ENCODE measurements around the gene ABCD1. TPM values are rescaled to one million over a fixed set of nuclear protein-coding genes. Genes with fewer than 3 reads are reported as not detected.

The ABCD1 gene
- total and polyA plus RNA-seq, 8 donors, result 5.8 to 13.2 (median 9.8) TPM

DNA sequence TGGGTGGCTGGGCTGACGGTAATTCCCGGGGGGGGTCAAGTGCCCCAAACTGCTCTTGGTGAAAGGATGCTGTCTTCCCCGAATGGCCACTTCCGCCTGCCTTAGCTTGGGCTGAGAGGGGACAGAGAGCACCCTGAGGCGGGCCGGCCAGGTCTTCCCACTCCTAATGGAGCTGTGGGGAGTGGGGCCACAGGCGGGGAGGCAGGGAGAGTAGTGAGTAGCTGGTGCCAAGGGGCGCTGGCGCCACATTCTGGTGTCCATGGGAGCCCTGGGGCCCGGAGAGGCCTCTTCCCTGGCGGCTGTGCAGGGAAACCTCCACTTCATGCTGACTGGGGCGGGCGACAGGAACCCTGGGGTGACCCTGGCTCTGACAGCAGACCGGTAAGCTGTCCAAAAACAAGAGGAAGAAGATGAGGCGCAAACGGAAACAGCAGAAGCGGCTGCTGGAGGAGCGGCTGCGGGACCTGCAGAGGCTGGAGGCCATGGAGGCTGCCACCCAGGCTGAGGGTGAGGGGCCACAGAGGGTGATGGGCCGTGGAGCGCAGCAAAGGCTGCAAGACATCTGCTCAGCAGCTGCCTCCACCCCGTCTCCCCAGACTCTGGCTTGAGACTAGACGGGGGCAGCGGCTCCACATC, 58.8 kb downstream of the ABCD1 start:
- Histone ChIP-seq H3K4me3 (no peak overlapping the region), H3K27ac (no peak overlapping the region), H3K27me3 (no peaks in the 10 kb centered on the region), H3K36me3 (peaks cover 0 to 10% (median 8%) of the 10 kb centered on the region in 3 donors), H3K9me3 (no peaks in the 10 kb centered on the region), H3K4me1 (no peaks in the 10 kb centered on the region)
- WGBS, 2 donors, result 85 to 86% methylated on average over 23 to 24 of the region's 24 CpGs
- ATAC-seq, result no peak
- intact Hi-C loops (cut with DNase I), result no loop called here
- no peak for FAIRE-seq
- DNase-seq, result no peak
- TF ChIP-seq, protein P1, sequence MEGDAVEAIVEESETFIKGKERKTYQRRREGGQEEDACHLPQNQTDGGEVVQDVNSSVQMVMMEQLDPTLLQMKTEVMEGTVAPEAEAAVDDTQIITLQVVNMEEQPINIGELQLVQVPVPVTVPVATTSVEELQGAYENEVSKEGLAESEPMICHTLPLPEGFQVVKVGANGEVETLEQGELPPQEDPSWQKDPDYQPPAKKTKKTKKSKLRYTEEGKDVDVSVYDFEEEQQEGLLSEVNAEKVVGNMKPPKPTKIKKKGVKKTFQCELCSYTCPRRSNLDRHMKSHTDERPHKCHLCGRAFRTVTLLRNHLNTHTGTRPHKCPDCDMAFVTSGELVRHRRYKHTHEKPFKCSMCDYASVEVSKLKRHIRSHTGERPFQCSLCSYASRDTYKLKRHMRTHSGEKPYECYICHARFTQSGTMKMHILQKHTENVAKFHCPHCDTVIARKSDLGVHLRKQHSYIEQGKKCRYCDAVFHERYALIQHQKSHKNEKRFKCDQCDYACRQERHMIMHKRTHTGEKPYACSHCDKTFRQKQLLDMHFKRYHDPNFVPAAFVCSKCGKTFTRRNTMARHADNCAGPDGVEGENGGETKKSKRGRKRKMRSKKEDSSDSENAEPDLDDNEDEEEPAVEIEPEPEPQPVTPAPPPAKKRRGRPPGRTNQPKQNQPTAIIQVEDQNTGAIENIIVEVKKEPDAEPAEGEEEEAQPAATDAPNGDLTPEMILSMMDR (IDR thresholded peaks at IDR 0.05), result no peak

DNA sequence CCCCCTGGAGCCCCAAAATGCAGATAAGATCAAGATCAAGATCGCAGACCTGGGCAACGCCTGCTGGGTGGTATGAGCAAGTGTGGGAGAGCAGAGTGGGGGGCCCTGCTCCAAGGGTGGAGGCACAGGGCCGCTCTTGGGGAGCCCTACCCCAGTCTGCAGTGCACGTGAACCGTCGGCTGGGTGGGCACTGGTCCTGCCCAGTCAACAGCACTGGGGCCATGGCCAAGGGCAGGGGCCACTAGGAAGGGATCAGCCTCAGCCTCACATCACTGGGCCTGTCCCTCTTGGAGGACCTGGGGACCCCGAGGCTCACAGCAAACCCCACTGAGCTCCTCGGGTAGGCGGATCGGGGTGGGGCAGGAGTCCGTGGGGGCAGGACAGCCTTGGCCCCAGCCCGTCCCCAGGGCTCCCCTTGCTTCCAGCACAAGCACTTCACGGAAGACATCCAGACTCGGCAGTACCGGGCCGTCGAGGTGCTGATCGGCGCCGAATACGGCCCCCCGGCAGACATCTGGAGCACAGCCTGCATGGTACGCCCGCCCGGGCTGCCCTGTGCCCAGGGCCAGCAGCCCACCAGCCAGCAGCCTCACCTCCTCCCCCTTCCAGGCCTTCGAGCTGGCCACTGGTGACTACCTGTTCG, 59.8 kb downstream of the ABCD1 start:
- 91 to 94% methylated on average over 27 of the region's 27 CpGs for WGBS, 2 donors
- no peak for ATAC-seq
- Histone ChIP-seq H3K4me3 (no peak overlapping the region), H3K9me3 (no peaks in the 10 kb centered on the region), H3K36me3 (peaks cover 0 to 10% (median 8%) of the 10 kb centered on the region in 3 donors), H3K4me1 (no peaks in the 10 kb centered on the region), H3K27ac (no peak overlapping the region), H3K27me3 (no peaks in the 10 kb centered on the region)
- FAIRE-seq, result no peak
- TF ChIP-seq, protein P1 (IDR thresholded peaks at IDR 0.05), result no peak
- intact Hi-C loops (cut with DNase I), result no loop called here
- no peak for DNase-seq

DNA sequence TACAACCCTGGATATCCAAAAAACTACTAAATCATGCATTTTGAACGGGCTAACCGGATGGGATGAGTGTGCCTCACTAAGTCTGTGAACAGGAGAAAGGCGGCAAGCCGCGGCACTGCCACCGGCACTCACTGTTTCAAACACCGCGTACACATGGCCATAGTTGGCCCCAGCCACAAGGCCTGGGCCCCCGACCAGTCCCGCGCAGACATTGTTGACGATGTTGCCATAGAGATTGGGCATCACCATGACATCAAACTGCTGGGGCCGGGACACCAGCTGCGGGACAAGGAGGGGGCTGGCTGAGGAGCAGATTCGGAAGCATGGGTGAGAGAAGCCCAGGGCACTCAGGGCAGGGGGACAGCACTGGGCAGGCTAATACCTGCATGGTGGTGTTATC, 62.0 kb downstream of the ABCD1 start:
- no peaks in the 10 kb centered on the region for H3K27me3 ChIP-seq
- TF ChIP-seq, protein P1 (IDR thresholded peaks at IDR 0.05), result no peak
- no peak for DNase-seq
- H3K36me3 ChIP-seq, result peaks cover 0 to 10% (median 8%) of the 10 kb centered on the region in 3 donors
- 89 to 90% methylated on average over 15 of the region's 15 CpGs for WGBS, 2 donors
- ATAC-seq, result no peak
- no peaks in the 10 kb centered on the region for H3K9me3 ChIP-seq
- no peak for FAIRE-seq
- no peaks in the 10 kb centered on the region for H3K4me1 ChIP-seq
- H3K4me3 ChIP-seq, result no peak overlapping the region
- no peak overlapping the region for H3K27ac ChIP-seq
- intact Hi-C loops (cut with DNase I), result no loop called here

DNA sequence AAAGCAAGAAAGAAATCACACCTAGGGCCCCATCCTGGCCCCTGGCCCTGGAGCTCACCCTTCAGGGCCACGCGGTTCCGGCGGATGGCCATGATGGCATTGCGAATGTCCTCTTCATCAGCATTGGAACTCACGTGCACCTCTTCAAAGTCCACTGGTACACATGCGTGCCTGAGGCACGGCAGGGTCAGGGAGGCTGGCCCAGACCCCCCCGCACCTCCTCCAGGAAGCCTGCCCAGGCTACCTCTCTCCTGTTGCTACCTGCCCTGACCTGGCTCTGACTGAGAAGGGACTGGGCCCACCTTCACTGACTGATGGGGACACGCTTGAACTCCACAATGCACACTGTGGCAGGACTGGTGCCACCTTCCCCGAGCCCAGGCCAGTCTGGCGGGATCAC, 65.0 kb downstream of the ABCD1 start:
- H3K27me3 ChIP-seq, result no peaks in the 10 kb centered on the region
- H3K9me3 ChIP-seq, result no peaks in the 10 kb centered on the region
- FAIRE-seq (no peak), ATAC-seq (no peak), DNase-seq (no peak)
- intact Hi-C loops (cut with DNase I), result no loop called here
- TF ChIP-seq, protein P1 (IDR thresholded peaks at IDR 0.05), result no peak
- no peak overlapping the region for H3K4me3 ChIP-seq
- H3K27ac ChIP-seq, result no peak overlapping the region
- H3K36me3 ChIP-seq, result peaks cover 0 to 10% (median 8%) of the 10 kb centered on the region in 3 donors
- H3K4me1 ChIP-seq, result peaks cover 0 to 7% (median 0%) of the 10 kb centered on the region in 3 donors
- WGBS, 2 donors, result 88 to 94% methylated on average over 12 of the region's 12 CpGs

Measured in pancreas (tissue), 10 donors.